HCT116 (cell line): ENCODE measurements around the gene ANKDD1A. TPM values are rescaled to one million over a fixed set of nuclear protein-coding genes. Genes with fewer than 3 reads are reported as not detected.

Source experiments
- ATAC-seq: fragments of 200-7000 bp; cut with Tn5 transposase; 2 replicates; pipeline ENCODE4 v1.9.1; 2020; ENCODE audit warnings: mild to moderate bottlenecking, moderate library complexity
- BruUV-seq: library from RNA; stranded (reverse); fragments of 400-500 nt; replicated peaks from 2 replicates; lab custom pipeline; 2021; lab: Mats Ljungman, UMichigan
- CTCF ChIA-PET: fragments of 300-600 bp; sonication (Branson Sonifier 250); formaldehyde crosslinking; loops from one replicate; lab custom pipeline; 2021; ENCODE audit warnings: antibody characterized with exemption; lab: Charles Lee
- POLR2A ChIA-PET: fragments of 300-600, 350-600 bp; sonication (Branson Sonifier 250); formaldehyde crosslinking; loops from one replicate; lab custom pipeline; 2021; ENCODE audit warnings: antibody characterized with exemption; lab: Charles Lee
- RAD21 ChIA-PET, 2 experiments: fragments of 300-600 bp; sonication (Branson Sonifier 250); formaldehyde crosslinking; loops; one replicate each; lab custom pipeline; 2023; ENCODE audit warnings: low total read pairs in 2 of 2; ENCODE audit not compliant: uncharacterized antibody in 2 of 2, unreplicated experiment in 2 of 2, low non-redundant PET in 1 of 2; lab: Charles Lee
- DNase-seq: peaks from one replicate; pipeline ENCODE4 v3.0.0-alpha.2; 2010; ENCODE audit warnings: low read depth, low spot score
- H2AFZ ChIP-seq: fragments of 200-600 bp; shearing (Covaris generic), sonication (generic); 2 replicates; pipeline ENCODE4 v1.6.1; 2017; ENCODE audit warnings: low read depth, mixed run types, mixed read lengths, antibody characterized with exemption, low read length; ENCODE audit not compliant: poor library complexity, severe bottlenecking
- H3K27ac ChIP-seq: 2 replicates; pipeline ENCODE4 v1.5.1; 2012; ENCODE audit warnings: low read depth, low read length
- H3K27me3 ChIP-seq: fragments of 200-600 bp; sonication (generic); 2 replicates; pipeline ENCODE4 v1.6.1; 2016; ENCODE audit warnings: mixed run types, low read length, mixed read lengths; ENCODE audit not compliant: insufficient read depth
- H3K36me3 ChIP-seq, 2 experiments: fragments of 200-500 bp in 1 of 2; fragments of 200-600 bp in 1 of 2; sonication (Bioruptor generic) in 1 of 2; sonication (generic) in 1 of 2; 2 replicates each; pipeline versions ENCODE4 v1.5.1 to v1.6.1; 2014 to 2016; ENCODE audit warnings: low read length in 2 of 2, inconsistent platforms in 1 of 2, mixed read lengths in 1 of 2, mixed run types in 1 of 2; ENCODE audit not compliant: insufficient read depth in 2 of 2, control insufficient read depth in 1 of 2
- H3K4me1 ChIP-seq, 2 experiments: fragments of 200-600 bp in 1 of 2; sonication (generic) in 1 of 2; 2 replicates each; pipeline versions ENCODE4 v1.5.1 to v1.6.1; 2012 to 2017; ENCODE audit warnings: low read length in 2 of 2, inconsistent platforms in 1 of 2, mild to moderate bottlenecking in 1 of 2, mixed read lengths in 1 of 2, mixed run types in 1 of 2, moderate library complexity in 1 of 2; ENCODE audit not compliant: insufficient read depth in 2 of 2, control insufficient read depth in 1 of 2
- H3K4me2 ChIP-seq: fragments of 200-600 bp; sonication (generic); 2 replicates; pipeline ENCODE4 v1.6.1; 2017; ENCODE audit warnings: mixed run types, low read length, mixed read lengths
- H3K4me3 ChIP-seq, 2 experiments: fragments of 200-600 bp in 1 of 2; sonication (generic) in 1 of 2; replicated peaks in 1 of 2; 2 replicates each; pipeline ENCODE4 v1.5.1; 2011 to 2016; ENCODE audit warnings: low read length in 2 of 2, control low read depth in 1 of 2, low read depth in 1 of 2, mild to moderate bottlenecking in 1 of 2, mixed read lengths in 1 of 2, mixed run types in 1 of 2
- H3K79me2 ChIP-seq: fragments of 200-600 bp; sonication (generic); 2 replicates; pipeline ENCODE4 v1.6.1; 2017; ENCODE audit warnings: mild to moderate bottlenecking, mixed run types, low read length, moderate library complexity, mixed read lengths; ENCODE audit not compliant: insufficient read depth
- H3K9ac ChIP-seq: fragments of 200-600 bp; sonication (generic); 2 replicates; pipeline ENCODE4 v1.6.1; 2016; ENCODE audit warnings: low read length, mixed read lengths
- H3K9me2 ChIP-seq: fragments of 200-600 bp; sonication (generic), shearing (Covaris generic); 2 replicates; pipeline ENCODE4 v1.6.1; 2017; ENCODE audit warnings: mixed run types, mild to moderate bottlenecking, moderate library complexity; ENCODE audit not compliant: insufficient read depth
- H3K9me3 ChIP-seq, 2 experiments: fragments of 200-500 bp in 1 of 2; fragments of 200-600 bp in 1 of 2; sonication (Bioruptor generic) in 1 of 2; sonication (generic) in 1 of 2; 2 replicates each; pipeline ENCODE4 v1.6.1; 2014 to 2017; ENCODE audit warnings: low read length in 2 of 2, mixed read lengths in 2 of 2, inconsistent platforms in 1 of 2, low read depth in 1 of 2, mild to moderate bottlenecking in 1 of 2, mixed run types in 1 of 2, moderate library complexity in 1 of 2; ENCODE audit not compliant: control insufficient read depth in 1 of 2, insufficient read depth in 1 of 2
- H4K20me1 ChIP-seq: fragments of 200-600 bp; sonication (generic), shearing (Covaris generic); 2 replicates; pipeline ENCODE4 v1.6.1; 2017; ENCODE audit warnings: mixed run types, mild to moderate bottlenecking, moderate library complexity; ENCODE audit not compliant: insufficient read depth
- CBX3 ChIP-seq: IDR thresholded peaks from 2 replicates; pipeline ENCODE4 v1.6.1; 2012; ENCODE audit warnings: low read depth
- ELF1 ChIP-seq: IDR thresholded peaks from 2 replicates; pipeline ENCODE4 v1.6.1; 2012; ENCODE audit warnings: low read depth, borderline replicate concordance
- EZH2phosphoT487 ChIP-seq: fragments of 200-600 bp; IDR thresholded peaks from 2 replicates; pipeline ENCODE4 v1.6.1; 2018; ENCODE audit warnings: antibody characterized with exemption, borderline replicate concordance
- JUND ChIP-seq: IDR thresholded peaks from 2 replicates; pipeline ENCODE4 v1.6.1; 2012
- POLR2AphosphoS5 ChIP-seq: IDR thresholded peaks from 2 replicates; pipeline ENCODE4 v1.6.1; 2011; ENCODE audit warnings: mild to moderate bottlenecking, low read depth, low read length, moderate library complexity
- SRF ChIP-seq: IDR thresholded peaks from 2 replicates; pipeline ENCODE4 v1.6.1; 2012; ENCODE audit warnings: low read depth
- TCF7L2 ChIP-seq: IDR thresholded peaks from 2 replicates; pipeline ENCODE4 v1.7.0; 2011; ENCODE audit warnings: borderline replicate concordance, inconsistent platforms; ENCODE audit not compliant: insufficient read depth, insufficient read length; ENCODE audit errors: extremely low read depth
- YY1 ChIP-seq: IDR thresholded peaks from 2 replicates; pipeline ENCODE4 v1.6.1; 2011; ENCODE audit warnings: low read length, low read depth, moderate library complexity, mild to moderate bottlenecking; ENCODE audit not compliant: insufficient replicate concordance; ENCODE audit errors: extremely low read depth
- ZBTB33 ChIP-seq: IDR thresholded peaks from 2 replicates; pipeline ENCODE4 v1.6.1; 2011; ENCODE audit warnings: mild to moderate bottlenecking, low read length, moderate library complexity; ENCODE audit not compliant: insufficient replicate concordance; ENCODE audit errors: extremely low read depth
- intact Hi-C: fragments of 100-400 bp; cut with micrococcal nuclease; formaldehyde crosslinking; loops from 2 replicates; pipeline ENCODE4 v1.10.0; 2022
- total RNA-seq: library from RNA; stranded (reverse); gene quantifications from one replicate; pipeline ENCODE4 v1.2.1, GENCODE V29; 2021; ENCODE audit not compliant: unreplicated experiment
- TF ChIP-seq, protein P1 (sequence below): IDR thresholded peaks from 2 replicates; pipeline ENCODE4 v1.6.1; 2012

The ANKDD1A gene
- total RNA-seq, 1 experiment from 2014 or later, result 8.1 TPM

GRCh38 chr15:64896371-64897069 is 15.2 kb upstream of the ANKDD1A start:
- TF ChIP-seq ZBTB33 (no peak), SRF (no peak), EZH2phosphoT487 (no peak), ELF1 (no peak), POLR2AphosphoS5 (no peak), YY1 (no peak), JUND (no peak), CBX3 (no peak), TCF7L2 (no peak)
- TF ChIP-seq, protein P1, sequence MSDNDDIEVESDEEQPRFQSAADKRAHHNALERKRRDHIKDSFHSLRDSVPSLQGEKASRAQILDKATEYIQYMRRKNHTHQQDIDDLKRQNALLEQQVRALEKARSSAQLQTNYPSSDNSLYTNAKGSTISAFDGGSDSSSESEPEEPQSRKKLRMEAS, result no peak
- no peak overlapping the region for H3K9ac ChIP-seq
- H3K27me3 ChIP-seq, result no peaks in the 10 kb centered on the region
- ChIA-PET RAD21 (no interaction called here), POLR2A (no interaction called here), CTCF (no interaction called here)
- no peak overlapping the region for H3K27ac ChIP-seq
- H3K4me3 ChIP-seq, result no peak overlapping the region
- no peaks in the 10 kb centered on the region for H3K9me2 ChIP-seq
- no peaks in the 10 kb centered on the region for H3K79me2 ChIP-seq
- H3K9me3 ChIP-seq, result no peaks in the 10 kb centered on the region
- H4K20me1 ChIP-seq, result no peaks in the 10 kb centered on the region
- H2AFZ ChIP-seq, result no peak overlapping the region
- intact Hi-C loops, result no loop called here
- DNase-seq (no peak), ATAC-seq (no peak)
- H3K36me3 ChIP-seq, result no peaks in the 10 kb centered on the region
- no peak overlapping the region for H3K4me2 ChIP-seq
- no TSS peak for BruUV-seq
- peaks cover 0 to 13% of the 10 kb centered on the region in 2 experiments; a peak in 1 of 4 replicates for H3K4me1 ChIP-seq
